HCT116 (cell line): ENCODE data around the gene SANBR. TPM values are rescaled to one million over a fixed set of nuclear protein-coding genes. Genes with fewer than 3 reads are reported as not detected.

Source experiments
- ATAC-seq: fragments of 200-7000 bp; cut with Tn5 transposase; 2 replicates; pipeline ENCODE4 v1.9.1; 2020; ENCODE audit warnings: mild to moderate bottlenecking, moderate library complexity
- BruUV-seq: library from RNA; stranded (reverse); fragments of 400-500 nt; replicated peaks from 2 replicates; lab custom pipeline; 2021; lab: Mats Ljungman, UMichigan
- CTCF ChIA-PET: fragments of 300-600 bp; sonication (Branson Sonifier 250); formaldehyde crosslinking; loops from one replicate; lab custom pipeline; 2021; ENCODE audit warnings: antibody characterized with exemption; lab: Charles Lee
- POLR2A ChIA-PET: fragments of 300-600, 350-600 bp; sonication (Branson Sonifier 250); formaldehyde crosslinking; loops from one replicate; lab custom pipeline; 2021; ENCODE audit warnings: antibody characterized with exemption; lab: Charles Lee
- RAD21 ChIA-PET, 2 experiments: fragments of 300-600 bp; sonication (Branson Sonifier 250); formaldehyde crosslinking; loops; one replicate each; lab custom pipeline; 2023; ENCODE audit warnings: low total read pairs in 2 of 2; ENCODE audit not compliant: uncharacterized antibody in 2 of 2, unreplicated experiment in 2 of 2, low non-redundant PET in 1 of 2; lab: Charles Lee
- DNase-seq: peaks from one replicate; pipeline ENCODE4 v3.0.0-alpha.2; 2010; ENCODE audit warnings: low read depth, low spot score
- H2AFZ ChIP-seq: fragments of 200-600 bp; shearing (Covaris generic), sonication (generic); 2 replicates; pipeline ENCODE4 v1.6.1; 2017; ENCODE audit warnings: low read depth, mixed run types, mixed read lengths, antibody characterized with exemption, low read length; ENCODE audit not compliant: poor library complexity, severe bottlenecking
- H3K27ac ChIP-seq: 2 replicates; pipeline ENCODE4 v1.5.1; 2012; ENCODE audit warnings: low read depth, low read length
- H3K27me3 ChIP-seq: fragments of 200-600 bp; sonication (generic); 2 replicates; pipeline ENCODE4 v1.6.1; 2016; ENCODE audit warnings: mixed run types, low read length, mixed read lengths; ENCODE audit not compliant: insufficient read depth
- H3K36me3 ChIP-seq, 2 experiments: fragments of 200-500 bp in 1 of 2; fragments of 200-600 bp in 1 of 2; sonication (Bioruptor generic) in 1 of 2; sonication (generic) in 1 of 2; 2 replicates each; pipeline versions ENCODE4 v1.5.1 to v1.6.1; 2014 to 2016; ENCODE audit warnings: low read length in 2 of 2, inconsistent platforms in 1 of 2, mixed read lengths in 1 of 2, mixed run types in 1 of 2; ENCODE audit not compliant: insufficient read depth in 2 of 2, control insufficient read depth in 1 of 2
- H3K4me1 ChIP-seq, 2 experiments: fragments of 200-600 bp in 1 of 2; sonication (generic) in 1 of 2; 2 replicates each; pipeline versions ENCODE4 v1.5.1 to v1.6.1; 2012 to 2017; ENCODE audit warnings: low read length in 2 of 2, inconsistent platforms in 1 of 2, mild to moderate bottlenecking in 1 of 2, mixed read lengths in 1 of 2, mixed run types in 1 of 2, moderate library complexity in 1 of 2; ENCODE audit not compliant: insufficient read depth in 2 of 2, control insufficient read depth in 1 of 2
- H3K4me2 ChIP-seq: fragments of 200-600 bp; sonication (generic); 2 replicates; pipeline ENCODE4 v1.6.1; 2017; ENCODE audit warnings: mixed run types, low read length, mixed read lengths
- H3K4me3 ChIP-seq, 2 experiments: fragments of 200-600 bp in 1 of 2; sonication (generic) in 1 of 2; replicated peaks in 1 of 2; 2 replicates each; pipeline ENCODE4 v1.5.1; 2011 to 2016; ENCODE audit warnings: low read length in 2 of 2, control low read depth in 1 of 2, low read depth in 1 of 2, mild to moderate bottlenecking in 1 of 2, mixed read lengths in 1 of 2, mixed run types in 1 of 2
- H3K79me2 ChIP-seq: fragments of 200-600 bp; sonication (generic); 2 replicates; pipeline ENCODE4 v1.6.1; 2017; ENCODE audit warnings: mild to moderate bottlenecking, mixed run types, low read length, moderate library complexity, mixed read lengths; ENCODE audit not compliant: insufficient read depth
- H3K9ac ChIP-seq: fragments of 200-600 bp; sonication (generic); 2 replicates; pipeline ENCODE4 v1.6.1; 2016; ENCODE audit warnings: low read length, mixed read lengths
- H3K9me2 ChIP-seq: fragments of 200-600 bp; sonication (generic), shearing (Covaris generic); 2 replicates; pipeline ENCODE4 v1.6.1; 2017; ENCODE audit warnings: mixed run types, mild to moderate bottlenecking, moderate library complexity; ENCODE audit not compliant: insufficient read depth
- H3K9me3 ChIP-seq, 2 experiments: fragments of 200-500 bp in 1 of 2; fragments of 200-600 bp in 1 of 2; sonication (Bioruptor generic) in 1 of 2; sonication (generic) in 1 of 2; 2 replicates each; pipeline ENCODE4 v1.6.1; 2014 to 2017; ENCODE audit warnings: low read length in 2 of 2, mixed read lengths in 2 of 2, inconsistent platforms in 1 of 2, low read depth in 1 of 2, mild to moderate bottlenecking in 1 of 2, mixed run types in 1 of 2, moderate library complexity in 1 of 2; ENCODE audit not compliant: control insufficient read depth in 1 of 2, insufficient read depth in 1 of 2
- H4K20me1 ChIP-seq: fragments of 200-600 bp; sonication (generic), shearing (Covaris generic); 2 replicates; pipeline ENCODE4 v1.6.1; 2017; ENCODE audit warnings: mixed run types, mild to moderate bottlenecking, moderate library complexity; ENCODE audit not compliant: insufficient read depth
- JUND ChIP-seq: IDR thresholded peaks from 2 replicates; pipeline ENCODE4 v1.6.1; 2012
- SP1 ChIP-seq: IDR thresholded peaks from 2 replicates; pipeline ENCODE4 v1.6.1; 2012; ENCODE audit warnings: low read depth
- intact Hi-C: fragments of 100-400 bp; cut with micrococcal nuclease; formaldehyde crosslinking; loops from 2 replicates; pipeline ENCODE4 v1.10.0; 2022
- total RNA-seq: library from RNA; stranded (reverse); gene quantifications from one replicate; pipeline ENCODE4 v1.2.1, GENCODE V29; 2021; ENCODE audit not compliant: unreplicated experiment

SANBR gene
- total RNA-seq, 1 experiment from 2014 or later: 4.6 TPM

DNA sequence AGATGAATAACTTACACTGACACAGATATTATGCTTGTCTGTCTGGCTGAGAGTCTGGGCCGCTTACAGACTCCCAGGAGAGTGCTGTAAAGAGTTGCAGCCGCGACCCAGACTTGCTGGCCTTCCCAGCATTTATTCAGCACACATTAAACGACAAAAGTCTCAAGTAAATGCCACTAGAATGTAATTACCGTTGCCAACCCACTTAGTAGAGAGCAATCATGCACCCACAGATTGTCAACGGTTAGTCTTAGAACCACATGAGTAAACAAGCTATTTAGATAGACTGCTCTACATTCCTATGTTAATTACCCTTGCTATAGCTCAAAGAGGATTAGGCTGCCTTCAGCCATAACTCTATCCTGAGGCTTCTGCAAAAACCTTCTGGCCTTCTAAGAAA, 48.5 kb downstream of the SANBR start:
- Histone ChIP-seq H4K20me1 (no peaks in the 10 kb centered on the region), H3K9ac (no peak overlapping the region), H3K36me3 (no peaks in the 10 kb centered on the region), H3K4me1 (no peaks in the 10 kb centered on the region), H3K79me2 (no peaks in the 10 kb centered on the region), H2AFZ (no peak overlapping the region), H3K4me2 (no peak overlapping the region), H3K9me2 (no peaks in the 10 kb centered on the region), H3K4me3 (no peak overlapping the region), H3K9me3 (no peaks in the 10 kb centered on the region), H3K27me3 (no peaks in the 10 kb centered on the region), H3K27ac (no peak overlapping the region)
- intact Hi-C loops: no loop called here
- POLR2A ChIA-PET: no interaction called here
- TF ChIP-seq SP1 (no peak), JUND (no peak)
- RAD21 ChIA-PET: no interaction called here
- CTCF ChIA-PET: no interaction called here
- no TSS peak for BruUV-seq
- no peak for DNase-seq
- ATAC-seq: no peak

Other genes with a start within 250 kb of the SANBR start
- 10.2 TPM for gene REL, start 184.3 kb upstream of the SANBR start, total RNA-seq
- gene PEX13, start 48.2 kb upstream of the SANBR start, total RNA-seq: 19.8 TPM
- 5.6 TPM for gene PUS10, start 47.6 kb upstream of the SANBR start, total RNA-seq
- not detected for gene C2orf74, start 96.3 kb downstream of the SANBR start, total RNA-seq